Esophagus muscularis mucosa (tissue), 4 donors: ENCODE measurements around the gene ARFGAP1. TPM values are rescaled to one million over a fixed set of nuclear protein-coding genes. Genes with fewer than 3 reads are reported as not detected.

Source experiments
- DNase-seq: peaks from one replicate; pipeline ENCODE4 v3.0.0-alpha.2; 2017; ENCODE audit errors: extremely low spot score
- H3K27ac ChIP-seq, 4 donors: fragments of 200-600 bp; sonication (generic); replicated peaks in 1 of 4; 1 replicate in 3 of 4; 2 replicates in 1 of 4; pipeline ENCODE4 v1.5.1; 2016 to 2019; ENCODE audit warnings: mild to moderate bottlenecking in 1 of 4
- H3K27me3 ChIP-seq, 4 donors: fragments of 200-600 bp; sonication (generic); one replicate each; pipeline versions ENCODE4 v1.5.1 to v1.6.0; 2016 to 2019
- H3K36me3 ChIP-seq, 4 donors: fragments of 200-600 bp; sonication (generic); one replicate each; pipeline ENCODE4 v1.5.1; 2016 to 2019
- H3K4me1 ChIP-seq, 4 donors: fragments of 200-600 bp; sonication (generic); one replicate each; pipeline ENCODE4 v1.5.1; 2016 to 2019
- H3K4me3 ChIP-seq, 4 donors: fragments of 200-600 bp; sonication (generic); 1 replicate in 2 of 4; 2 replicates in 2 of 4; pipeline ENCODE4 v1.5.1; 2016 to 2019; ENCODE audit warnings: mild to moderate bottlenecking in 4 of 4, moderate library complexity in 1 of 4
- H3K9me3 ChIP-seq, 4 donors: fragments of 200-600 bp; sonication (generic); 1 replicate in 3 of 4; 2 replicates in 1 of 4; pipeline ENCODE4 v1.5.1; 2016 to 2019
- EP300 ChIP-seq: sonication (generic); formaldehyde crosslinking; IDR thresholded peaks from one replicate; pipeline ENCODE4 v1.6.1; 2017; ENCODE audit warnings: antibody characterized with exemption
- POLR2A ChIP-seq: fragments of 450-650 bp; IDR thresholded peaks from one replicate; pipeline ENCODE4 v1.6.1; 2017; ENCODE audit warnings: antibody characterized with exemption, moderate library complexity, mild to moderate bottlenecking, low read depth
- POLR2AphosphoS5 ChIP-seq, 2 donors: sonication (generic); formaldehyde crosslinking; IDR thresholded peaks; one replicate each; pipeline ENCODE4 v1.6.1; 2017; ENCODE audit warnings: antibody characterized with exemption in 2 of 2
- WGBS: methylation state at CpG from one replicate; pipeline ENCODE4 v1.1.5; 2018; 5-methylcytosine and 5-hydroxymethylcytosine counted together
- intact Hi-C: fragments of 100-400 bp; cut with DNase I; formaldehyde crosslinking; loops from one replicate; pipeline ENCODE4 v1.15.1; 2023
- total RNA-seq, 4 donors: library from RNA; depleted of rRNA; stranded (reverse); fragments of >200 nt; gene quantifications; one replicate each; pipeline versions ENCODE4 v1.1.0 to v1.2.1, GENCODE V29; 2016
- TF ChIP-seq, protein P1 (sequence below), 3 experiments: fragments of 200-600 bp in 2 of 3; fragments of 450-650 bp in 1 of 3; sonication (generic) in 2 of 3; IDR thresholded peaks; one replicate each; pipeline ENCODE4 v1.5.1; 2017 to 2019; ENCODE audit warnings: antibody characterized with exemption in 3 of 3, mild to moderate bottlenecking in 2 of 3, moderate library complexity in 1 of 3

Gene ARFGAP1
- total RNA-seq, 4 donors from 2014 or later, result 35.8 to 50.9 (median 39.5) TPM

DNA sequence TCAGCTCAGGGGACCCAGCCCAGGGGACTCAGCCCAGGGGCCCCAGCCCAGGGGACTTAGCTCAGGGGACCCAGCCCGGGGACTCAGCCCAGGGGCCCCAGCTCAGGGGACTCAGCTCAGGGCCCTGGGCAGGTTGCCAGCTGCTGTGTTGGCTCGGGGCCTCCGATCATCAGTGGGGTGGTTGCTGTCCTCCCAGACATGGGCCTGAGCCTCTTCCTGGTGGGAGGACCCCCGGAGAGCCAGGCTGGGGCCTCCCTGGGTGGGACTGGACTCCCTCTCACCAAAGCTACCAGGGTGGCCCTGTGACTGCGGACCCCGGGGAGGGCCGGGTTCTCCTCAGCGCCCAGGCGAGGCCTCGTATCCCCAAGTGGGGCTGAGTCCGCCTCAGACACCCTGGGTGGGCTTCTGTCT lies 24.8 kb downstream of the ARFGAP1 start:
- intact Hi-C loops, result no loop called here
- DNase-seq, result no peak
- WGBS, result 84% methylated on average over 5 of the region's 11 CpGs
- no peak overlapping the region for H3K27ac ChIP-seq
- H3K4me3 ChIP-seq, result no peak overlapping the region
- TF ChIP-seq, protein P1, sequence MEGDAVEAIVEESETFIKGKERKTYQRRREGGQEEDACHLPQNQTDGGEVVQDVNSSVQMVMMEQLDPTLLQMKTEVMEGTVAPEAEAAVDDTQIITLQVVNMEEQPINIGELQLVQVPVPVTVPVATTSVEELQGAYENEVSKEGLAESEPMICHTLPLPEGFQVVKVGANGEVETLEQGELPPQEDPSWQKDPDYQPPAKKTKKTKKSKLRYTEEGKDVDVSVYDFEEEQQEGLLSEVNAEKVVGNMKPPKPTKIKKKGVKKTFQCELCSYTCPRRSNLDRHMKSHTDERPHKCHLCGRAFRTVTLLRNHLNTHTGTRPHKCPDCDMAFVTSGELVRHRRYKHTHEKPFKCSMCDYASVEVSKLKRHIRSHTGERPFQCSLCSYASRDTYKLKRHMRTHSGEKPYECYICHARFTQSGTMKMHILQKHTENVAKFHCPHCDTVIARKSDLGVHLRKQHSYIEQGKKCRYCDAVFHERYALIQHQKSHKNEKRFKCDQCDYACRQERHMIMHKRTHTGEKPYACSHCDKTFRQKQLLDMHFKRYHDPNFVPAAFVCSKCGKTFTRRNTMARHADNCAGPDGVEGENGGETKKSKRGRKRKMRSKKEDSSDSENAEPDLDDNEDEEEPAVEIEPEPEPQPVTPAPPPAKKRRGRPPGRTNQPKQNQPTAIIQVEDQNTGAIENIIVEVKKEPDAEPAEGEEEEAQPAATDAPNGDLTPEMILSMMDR (IDR thresholded peaks at IDR 0.05), result no peak
- TF ChIP-seq POLR2AphosphoS5 (IDR thresholded peaks at IDR 0.05) (no peak), POLR2A (no peak), EP300 (no peak)
- peaks cover 0 to 88% (median 31%) of the 10 kb centered on the region in 4 donors for H3K27me3 ChIP-seq
- H3K36me3 ChIP-seq, result no peaks in the 10 kb centered on the region
- peaks cover 0 to 16% (median 13%) of the 10 kb centered on the region in 4 donors for H3K9me3 ChIP-seq
- H3K4me1 ChIP-seq, result no peaks in the 10 kb centered on the region

DNA sequence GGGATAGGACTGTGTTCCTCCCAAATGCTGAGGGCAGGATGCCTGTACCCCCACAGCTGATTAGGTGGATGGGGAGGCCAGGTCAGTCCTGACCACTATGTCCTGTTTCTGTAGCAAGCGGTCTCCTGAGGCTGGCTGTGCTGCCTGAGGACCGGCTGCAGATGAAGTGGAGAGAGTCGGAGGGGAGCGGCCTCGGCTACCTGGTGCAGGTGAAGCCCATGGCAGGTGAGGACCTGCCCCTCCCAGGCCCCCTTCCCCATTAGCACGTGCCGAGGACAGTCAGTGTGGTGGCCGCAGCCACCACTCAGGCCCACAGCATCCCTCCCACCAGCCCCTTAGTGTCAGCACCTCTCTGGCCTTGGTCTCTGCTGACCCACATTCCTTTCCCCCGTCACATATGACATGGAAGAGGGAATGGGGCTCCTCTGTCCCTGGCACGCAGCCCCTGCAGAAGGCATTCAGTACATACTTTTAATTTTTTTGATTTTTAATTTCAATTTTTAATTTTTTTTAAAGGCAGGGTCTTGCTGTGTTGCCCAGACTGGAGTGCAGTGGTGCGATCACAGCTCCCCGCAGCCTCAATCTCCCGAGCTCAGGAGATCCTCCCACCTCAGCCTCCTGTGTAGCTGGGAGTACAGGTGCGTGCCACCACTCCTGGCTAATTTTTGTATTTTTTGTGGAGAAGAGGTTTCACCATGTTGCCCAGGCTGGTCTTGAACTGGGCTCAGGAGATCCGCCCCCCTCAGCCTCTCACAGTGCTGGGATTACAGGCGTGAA lies 25.4 kb downstream of the ARFGAP1 start:
- WGBS, result 79% methylated on average over 14 of the region's 16 CpGs
- intact Hi-C loops, result no loop called here

DNA sequence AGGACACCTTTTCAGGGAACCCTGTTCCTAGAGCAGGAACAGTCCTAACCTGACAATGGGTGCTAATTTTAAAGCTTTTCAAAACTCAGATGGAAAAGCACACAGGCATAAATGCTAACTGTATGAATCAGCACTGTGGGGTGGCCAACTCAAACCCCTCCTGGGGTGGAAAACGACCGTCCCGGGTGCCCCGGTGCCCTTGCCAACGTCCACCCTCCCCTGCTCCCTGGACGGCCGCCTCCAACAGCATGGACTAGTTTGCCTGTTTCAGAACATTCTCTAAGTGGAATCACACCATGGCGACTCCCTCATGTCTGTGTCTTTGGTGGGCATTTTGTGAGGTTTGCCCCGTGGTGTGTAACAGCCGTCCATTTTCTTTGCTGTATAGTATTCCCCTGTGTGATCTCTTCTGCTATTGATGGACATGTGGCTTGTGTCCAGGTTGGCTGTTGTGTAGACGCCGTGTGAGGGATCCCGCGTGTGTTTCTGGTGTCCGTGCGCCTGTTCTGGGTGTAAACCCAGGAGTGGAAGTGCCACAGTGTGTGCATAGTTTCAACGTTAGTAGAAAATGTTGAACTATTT lies 26.2 kb downstream of the ARFGAP1 start:
- peaks cover 0 to 17% (median 14%) of the 10 kb centered on the region in 4 donors for H3K9me3 ChIP-seq
- H3K27ac ChIP-seq, result no peak overlapping the region
- H3K4me3 ChIP-seq, result no peak overlapping the region
- no peaks in the 10 kb centered on the region for H3K4me1 ChIP-seq
- TF ChIP-seq, protein P1 (IDR thresholded peaks at IDR 0.05), result no peak
- TF ChIP-seq POLR2AphosphoS5 (IDR thresholded peaks at IDR 0.05) (no peak), POLR2A (no peak), EP300 (no peak)
- no peak for DNase-seq
- 86% methylated on average over 12 of the region's 17 CpGs for WGBS
- H3K36me3 ChIP-seq, result no peaks in the 10 kb centered on the region
- intact Hi-C loops, result no loop called here
- H3K27me3 ChIP-seq, result peaks cover 0 to 82% (median 31%) of the 10 kb centered on the region in 4 donors

More for the DNA sequence above, 25.4 kb downstream of the ARFGAP1 start:
- Histone ChIP-seq H3K4me1 (no peaks in the 10 kb centered on the region), H3K36me3 (no peaks in the 10 kb centered on the region), H3K27me3 (peaks cover 0 to 85% (median 31%) of the 10 kb centered on the region in 4 donors), H3K4me3 (no peak overlapping the region), H3K27ac (no peak overlapping the region), H3K9me3 (peaks cover 0 to 17% (median 14%) of the 10 kb centered on the region in 4 donors)
- DNase-seq, result no peak
- TF ChIP-seq POLR2AphosphoS5 (IDR thresholded peaks at IDR 0.05) (no peak), POLR2A (no peak), EP300 (no peak)
- TF ChIP-seq, protein P1 (IDR thresholded peaks at IDR 0.05), result no peak

DNA sequence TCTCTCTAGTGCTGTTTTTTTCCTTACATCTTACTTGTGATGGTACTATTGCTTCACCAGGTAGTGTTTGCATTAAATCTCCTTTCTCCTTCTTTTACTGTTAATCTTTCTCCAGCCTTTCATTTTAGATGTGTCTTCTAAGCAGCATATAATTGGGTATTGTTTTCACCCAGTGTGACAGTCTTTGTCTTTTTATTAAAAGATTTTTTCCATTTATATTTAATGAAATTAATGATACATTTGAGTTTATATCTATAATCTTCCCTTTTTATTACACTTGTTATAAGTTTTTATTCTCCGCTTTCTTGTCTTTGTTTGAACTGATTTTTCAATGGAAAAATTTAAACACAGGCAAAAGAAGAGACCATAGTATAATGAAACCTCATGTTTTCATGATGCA lies 29.1 kb downstream of the ARFGAP1 start:
- peaks cover 0 to 82% (median 23%) of the 10 kb centered on the region in 4 donors for H3K27me3 ChIP-seq
- TF ChIP-seq POLR2A (no peak), POLR2AphosphoS5 (IDR thresholded peaks at IDR 0.05) (no peak), EP300 (no peak)
- TF ChIP-seq, protein P1 (IDR thresholded peaks at IDR 0.05), result no peak
- no peak for DNase-seq
- no peaks in the 10 kb centered on the region for H3K4me1 ChIP-seq
- H3K9me3 ChIP-seq, result peaks cover 0 to 17% (median 14%) of the 10 kb centered on the region in 4 donors
- no peak overlapping the region for H3K27ac ChIP-seq
- no peaks in the 10 kb centered on the region for H3K36me3 ChIP-seq
- H3K4me3 ChIP-seq, result no peak overlapping the region
- WGBS, result 91% methylated on average over 1 of the region's 1 CpG
- intact Hi-C loops, result no loop called here
